Panc1 (cell line): ENCODE results near the gene AQP1.

Experiments used
- CTCF ChIP-seq: fragments of 450-650 bp; IDR thresholded peaks from 2 replicates; pipeline ENCODE4 v1.5.1; 2017; ENCODE audit warnings: mild to moderate bottlenecking
- POLR2AphosphoS5 ChIP-seq: IDR thresholded peaks from 2 replicates; pipeline ENCODE4 v1.6.1; 2012; ENCODE audit warnings: mild to moderate bottlenecking, low read depth, low read length, moderate library complexity
- REST ChIP-seq, 2 experiments: IDR thresholded peaks; 2 replicates each; pipeline ENCODE4 v1.6.1; 2011 to 2012; ENCODE audit warnings: low read depth in 2 of 2, control low read depth in 1 of 2, low read length in 1 of 2, mild to moderate bottlenecking in 1 of 2, moderate library complexity in 1 of 2; ENCODE audit not compliant: insufficient read depth in 1 of 2
- SIN3A ChIP-seq: IDR thresholded peaks from 2 replicates; pipeline ENCODE4 v1.6.1; 2012; ENCODE audit warnings: low read depth, mild to moderate bottlenecking, low read length, moderate library complexity, borderline replicate concordance; ENCODE audit not compliant: insufficient read depth
- TCF7L2 ChIP-seq: IDR thresholded peaks from 2 replicates; pipeline ENCODE4 v1.6.1; 2011; ENCODE audit warnings: mild to moderate bottlenecking, low read depth, low read length, inconsistent platforms

DNA sequence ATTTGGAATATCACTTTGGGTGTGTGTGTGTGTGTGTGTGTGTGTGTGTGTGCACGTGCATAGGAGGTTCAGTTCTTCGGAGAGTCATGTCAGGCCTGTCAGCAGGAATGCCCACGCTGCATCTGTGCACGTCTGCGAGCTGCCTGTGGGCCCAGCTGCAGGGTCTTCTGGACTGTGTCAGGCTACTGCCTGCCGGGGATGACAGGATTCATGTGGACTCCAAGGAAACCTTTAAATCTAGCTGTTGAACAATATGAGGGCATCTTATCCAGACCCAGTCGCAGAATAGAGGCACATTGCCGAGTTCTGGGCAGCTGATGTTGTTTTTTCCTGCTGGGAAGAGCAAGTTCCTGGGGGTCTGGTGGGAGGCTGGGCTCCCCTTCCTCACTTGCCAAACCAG lies 19.0 kb downstream of the AQP1 start:
- TF ChIP-seq CTCF (no peak), TCF7L2 (no peak), SIN3A (no peak), REST (IDR thresholded peaks at IDR 0.05; ENCODE audit: insufficient read depth in 1 of 2, low read depth in 2 of 2, low read length in 1 of 2) (no peak), POLR2AphosphoS5 (no peak)
